Gastroesophageal sphincter (tissue), 4 donors: ENCODE results near the gene CXCL16. TPM values are rescaled to one million over a fixed set of nuclear protein-coding genes. Genes with fewer than 3 reads are reported as not detected.

ENCODE experiments used
- ATAC-seq: fragments of 150-250 bp; one replicate; pipeline ENCODE4 v1.9.1; 2016; ENCODE audit warnings: mild to moderate bottlenecking, moderate library complexity
- H3K27ac ChIP-seq, 4 donors: fragments of 200-600 bp; sonication (generic) in 3 of 4; 1 replicate in 3 of 4; 2 replicates in 1 of 4; pipeline ENCODE4 v1.5.1; 2016 to 2019
- H3K27me3 ChIP-seq: fragments of 200-600 bp; sonication (generic); one replicate; pipeline ENCODE4 v1.5.1; 2019
- H3K36me3 ChIP-seq, 2 donors: fragments of 200-600 bp; sonication (generic); one replicate each; pipeline ENCODE4 v1.5.1; 2019; ENCODE audit warnings: control low read depth in 1 of 2
- H3K4me1 ChIP-seq, 3 donors: fragments of 200-600 bp; sonication (generic); 1 replicate in 2 of 3; 2 replicates in 1 of 3; pipeline ENCODE4 v1.5.1; 2016 to 2019; ENCODE audit warnings: control low read depth in 2 of 3
- H3K4me3 ChIP-seq, 2 donors: fragments of 200-600 bp; sonication (generic); one replicate each; pipeline ENCODE4 v1.5.1; 2019; ENCODE audit warnings: mild to moderate bottlenecking in 1 of 2, moderate library complexity in 1 of 2
- H3K9me3 ChIP-seq, 3 donors: fragments of 200-600 bp; sonication (generic); one replicate each; pipeline ENCODE4 v1.5.1; 2017 to 2019; ENCODE audit warnings: control low read depth in 2 of 3
- EP300 ChIP-seq: sonication (generic); formaldehyde crosslinking; IDR thresholded peaks from one replicate; pipeline ENCODE4 v1.6.1; 2017; ENCODE audit warnings: antibody characterized with exemption, mild to moderate bottlenecking
- POLR2A ChIP-seq, 2 donors: fragments of 450-650 bp; IDR thresholded peaks; one replicate each; pipeline ENCODE4 v1.6.1; 2017; ENCODE audit warnings: antibody characterized with exemption in 2 of 2, mild to moderate bottlenecking in 2 of 2, moderate library complexity in 1 of 2
- POLR2AphosphoS5 ChIP-seq: sonication (generic); formaldehyde crosslinking; IDR thresholded peaks from one replicate; pipeline ENCODE4 v1.6.1; 2017; ENCODE audit warnings: antibody characterized with exemption
- WGBS, 2 donors: methylation state at CpG; one replicate each; pipeline ENCODE4 v1.1.5; 2018; ENCODE audit warnings: low coverage in 1 of 2; 5-methylcytosine and 5-hydroxymethylcytosine counted together
- total RNA-seq, 4 donors: library from RNA; depleted of rRNA; stranded (reverse); fragments of >200 nt; gene quantifications; one replicate each; pipeline ENCODE4 v1.1.0, GENCODE V29; 2016
- TF ChIP-seq, protein P1 (sequence below), 4 experiments: fragments of 200-600 bp in 2 of 4; fragments of 450-650 bp in 2 of 4; sonication (generic) in 1 of 4; IDR thresholded peaks; one replicate each; pipeline ENCODE4 v1.5.1; 2017 to 2019; ENCODE audit warnings: antibody characterized with exemption in 4 of 4, mild to moderate bottlenecking in 2 of 4, moderate library complexity in 2 of 4

Gene CXCL16
- total RNA-seq, 4 donors from 2014 or later, result 5.3 to 11.6 (median 8.3) TPM

DNA sequence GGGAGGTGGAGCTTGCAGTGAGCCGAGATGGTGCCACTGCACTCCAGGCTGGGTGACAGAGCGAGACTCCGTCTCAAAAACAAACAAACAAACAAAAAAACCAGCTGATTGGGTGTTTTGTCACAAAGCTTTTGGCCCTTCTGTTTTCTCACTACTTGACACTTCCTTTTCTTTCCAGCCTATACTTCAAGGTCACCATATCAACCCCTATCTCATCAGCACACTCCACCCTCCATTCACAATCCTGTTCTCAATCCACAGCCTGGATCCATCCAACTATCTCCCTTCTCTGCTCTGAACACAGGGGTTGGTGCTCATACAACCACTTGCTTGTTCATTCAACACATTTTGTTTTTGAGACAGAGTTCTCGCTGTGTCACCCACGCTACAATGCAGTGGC lies 15.1 kb downstream of the CXCL16 start:
- Histone ChIP-seq H3K9me3 (no peaks in the 10 kb centered on the region), H3K36me3 (peaks cover 0 to 11% of the 10 kb centered on the region in 2 donors), H3K4me3 (no peak overlapping the region), H3K27me3 (no peaks in the 10 kb centered on the region), H3K27ac (no peak overlapping the region), H3K4me1 (peaks cover 0 to 4% (median 0%) of the 10 kb centered on the region in 3 donors)
- no peak for ATAC-seq
- WGBS, 2 donors, result 64 to 81% methylated on average over 3 to 5 of the region's 5 CpGs
- TF ChIP-seq EP300 (no peak), POLR2A (IDR thresholded peaks at IDR 0.05) (no peak), POLR2AphosphoS5 (no peak)
- TF ChIP-seq, protein P1, sequence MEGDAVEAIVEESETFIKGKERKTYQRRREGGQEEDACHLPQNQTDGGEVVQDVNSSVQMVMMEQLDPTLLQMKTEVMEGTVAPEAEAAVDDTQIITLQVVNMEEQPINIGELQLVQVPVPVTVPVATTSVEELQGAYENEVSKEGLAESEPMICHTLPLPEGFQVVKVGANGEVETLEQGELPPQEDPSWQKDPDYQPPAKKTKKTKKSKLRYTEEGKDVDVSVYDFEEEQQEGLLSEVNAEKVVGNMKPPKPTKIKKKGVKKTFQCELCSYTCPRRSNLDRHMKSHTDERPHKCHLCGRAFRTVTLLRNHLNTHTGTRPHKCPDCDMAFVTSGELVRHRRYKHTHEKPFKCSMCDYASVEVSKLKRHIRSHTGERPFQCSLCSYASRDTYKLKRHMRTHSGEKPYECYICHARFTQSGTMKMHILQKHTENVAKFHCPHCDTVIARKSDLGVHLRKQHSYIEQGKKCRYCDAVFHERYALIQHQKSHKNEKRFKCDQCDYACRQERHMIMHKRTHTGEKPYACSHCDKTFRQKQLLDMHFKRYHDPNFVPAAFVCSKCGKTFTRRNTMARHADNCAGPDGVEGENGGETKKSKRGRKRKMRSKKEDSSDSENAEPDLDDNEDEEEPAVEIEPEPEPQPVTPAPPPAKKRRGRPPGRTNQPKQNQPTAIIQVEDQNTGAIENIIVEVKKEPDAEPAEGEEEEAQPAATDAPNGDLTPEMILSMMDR (IDR thresholded peaks at IDR 0.05), result no peak

DNA sequence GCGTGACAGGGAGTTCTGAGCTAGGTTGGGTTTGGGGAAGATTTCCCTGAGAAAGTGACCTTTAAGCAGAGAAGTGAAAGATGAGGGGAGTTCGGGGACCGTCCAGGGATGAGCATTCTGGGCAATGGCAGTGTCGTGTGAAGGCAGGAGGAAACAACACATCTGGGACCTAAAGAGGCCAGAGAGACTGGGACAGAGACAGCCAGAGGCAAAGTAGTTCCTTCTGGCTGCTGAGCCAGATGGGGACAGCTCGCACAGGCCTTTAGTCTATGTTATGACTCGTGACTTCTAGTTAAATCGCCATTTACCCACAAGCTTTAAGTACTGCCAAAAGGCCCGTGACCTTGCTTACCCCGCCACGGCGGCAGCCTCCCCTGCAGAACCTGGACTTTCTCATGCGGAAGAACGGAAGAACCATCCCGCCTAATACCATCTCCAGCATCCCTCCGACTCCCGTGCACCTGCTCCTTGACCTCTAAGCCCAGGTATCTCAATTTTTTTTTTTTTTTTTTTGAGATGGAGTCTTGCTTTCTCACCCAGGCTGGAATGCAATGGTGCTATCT lies 17.0 kb downstream of the CXCL16 start:
- peaks cover 0 to 29% of the 10 kb centered on the region in 2 donors for H3K36me3 ChIP-seq
- ATAC-seq, result no peak
- H3K27me3 ChIP-seq, result no peaks in the 10 kb centered on the region
- TF ChIP-seq, protein P1 (IDR thresholded peaks at IDR 0.05), result no peak
- TF ChIP-seq EP300 (no peak), POLR2A (IDR thresholded peaks at IDR 0.05) (no peak), POLR2AphosphoS5 (no peak)
- no peak overlapping the region for H3K27ac ChIP-seq
- H3K4me1 ChIP-seq, result peaks cover 0 to 4% (median 0%) of the 10 kb centered on the region in 3 donors
- H3K4me3 ChIP-seq, result no peak overlapping the region
- H3K9me3 ChIP-seq, result no peaks in the 10 kb centered on the region
- WGBS, 2 donors, result 90% methylated on average over 13 of the region's 16 CpGs

GRCh38 chr17:4721203-4722135 lies 18.3 kb downstream of the CXCL16 start:
- Histone ChIP-seq H3K9me3 (no peaks in the 10 kb centered on the region), H3K4me1 (peaks cover 0 to 4% (median 0%) of the 10 kb centered on the region in 3 donors), H3K36me3 (peaks cover 0 to 42% of the 10 kb centered on the region in 2 donors), H3K27me3 (no peaks in the 10 kb centered on the region), H3K27ac (no peak overlapping the region), H3K4me3 (no peak overlapping the region)
- ATAC-seq, result no peak
- TF ChIP-seq, protein P1 (IDR thresholded peaks at IDR 0.05), result no peak
- TF ChIP-seq POLR2A (IDR thresholded peaks at IDR 0.05), result no peak
- TF ChIP-seq EP300, result no peak
- TF ChIP-seq POLR2AphosphoS5, result no peak
- 61 to 64% methylated on average over 5 to 6 of the region's 20 CpGs for WGBS, 2 donors

DNA sequence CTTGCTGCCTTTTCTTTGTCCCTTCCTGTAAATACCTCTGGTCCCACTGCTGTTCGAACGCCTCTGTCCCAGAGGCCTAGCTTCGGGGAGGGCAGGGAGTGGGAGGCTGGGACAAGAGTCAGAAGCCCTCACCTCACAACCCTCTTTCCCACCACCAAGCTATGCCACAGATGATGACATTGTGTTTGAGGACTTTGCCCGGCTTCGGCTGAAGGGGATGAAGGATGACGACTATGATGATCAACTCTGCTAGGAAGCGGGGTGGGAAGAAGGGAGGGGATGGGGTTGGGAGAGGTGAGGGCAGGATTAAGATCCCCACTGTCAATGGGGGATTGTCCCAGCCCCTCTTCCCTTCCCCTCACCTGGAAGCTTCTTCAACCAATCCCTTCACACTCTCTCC lies 18.9 kb downstream of the CXCL16 start:
- H3K9me3 ChIP-seq, result no peaks in the 10 kb centered on the region
- H3K4me3 ChIP-seq, result no peak overlapping the region
- no CpG with 5 or more reads among the region's 7 CpGs for WGBS, 2 donors
- H3K27ac ChIP-seq, result no peak overlapping the region
- no peak for TF ChIP-seq POLR2AphosphoS5
- TF ChIP-seq, protein P1 (IDR thresholded peaks at IDR 0.05), result no peak
- no peak for TF ChIP-seq EP300
- TF ChIP-seq POLR2A (IDR thresholded peaks at IDR 0.05), result no peak
- no peaks in the 10 kb centered on the region for H3K27me3 ChIP-seq
- H3K36me3 ChIP-seq, result peaks cover 0 to 48% of the 10 kb centered on the region in 2 donors
- peaks cover 0 to 4% (median 0%) of the 10 kb centered on the region in 3 donors for H3K4me1 ChIP-seq
- ATAC-seq, result no peak
